GM19438 (cell line): Measurements from ENCODE around the gene AMMECR1.
A peak's percentile ranks its signal among the peaks of the same experiment; 100 is the strongest.
"Not testable (repeated sequence)": the region's sequence is repeated elsewhere in the genome, so short reads cannot be mapped to it uniquely, and the experiment has no call there.

Experiments
- ATAC-seq: cut with Tn5 transposase; IDR thresholded peaks from one replicate; pipeline ENCODE4 v1.9.1; 2021; ENCODE audit warnings: low read depth; ENCODE audit not compliant: unreplicated experiment

AMMECR1 gene

GRCh38 chrX:110173192-110174175 is 144.4 kb downstream of the AMMECR1 start:
- ATAC-seq = no peak

- ATAC-seq = peak; percentile 97
These were observed 145.7 kb downstream of the AMMECR1 start for GRCh38 chrX:110172215-110172614.

- no peak for ATAC-seq
These were observed 146.4 kb downstream of the AMMECR1 start for GRCh38 chrX:110171442-110171841.

DNA sequence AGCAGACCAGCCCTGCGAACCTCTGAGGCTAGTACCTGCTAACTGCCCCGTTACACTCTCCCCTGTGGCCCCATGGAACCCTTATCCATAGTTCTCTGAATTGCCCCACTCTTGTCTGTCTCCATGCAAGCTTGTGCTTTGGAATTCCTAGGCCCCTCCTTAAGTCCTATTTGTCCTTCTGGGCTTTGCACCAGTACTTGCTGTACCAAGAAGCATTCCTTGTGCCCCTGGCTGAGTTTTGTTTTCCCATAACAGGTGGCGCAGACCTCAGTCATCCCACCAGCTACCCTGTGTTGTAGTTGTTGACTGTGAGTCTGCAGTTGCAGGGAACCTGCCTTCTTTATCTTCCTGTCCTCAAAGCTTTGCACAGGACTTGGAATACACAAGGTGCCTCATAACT is 147.9 kb downstream of the AMMECR1 start:
- no peak for ATAC-seq

- no peak for ATAC-seq
These were observed 149.3 kb downstream of the AMMECR1 start for GRCh38 chrX:110168585-110168984.

- ATAC-seq = no peak
These were observed 149.9 kb downstream of the AMMECR1 start for GRCh38 chrX:110167952-110168451.

DNA sequence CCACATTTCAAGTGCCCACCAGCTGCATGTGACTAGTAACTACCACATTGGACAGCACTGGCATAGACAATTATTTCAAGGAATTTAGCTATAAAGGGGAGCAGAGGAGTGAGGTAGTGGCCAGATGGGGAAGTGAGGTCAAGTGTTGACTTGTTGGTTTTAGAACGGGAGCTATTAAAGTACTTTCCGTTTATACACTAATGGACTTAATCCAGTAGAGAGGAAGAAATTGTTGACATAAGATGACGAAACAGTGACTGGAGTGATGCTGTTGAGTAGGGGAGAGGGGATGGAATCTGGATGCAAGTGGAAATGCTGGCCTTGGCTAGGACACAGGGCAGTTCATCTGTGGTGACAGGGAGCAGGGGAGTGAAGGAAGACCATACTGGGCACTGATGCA is 154.4 kb downstream of the AMMECR1 start:
- no peak for ATAC-seq

- ATAC-seq = no peak
These were observed 155.0 kb downstream of the AMMECR1 start for GRCh38 chrX:110162867-110163266.

DNA sequence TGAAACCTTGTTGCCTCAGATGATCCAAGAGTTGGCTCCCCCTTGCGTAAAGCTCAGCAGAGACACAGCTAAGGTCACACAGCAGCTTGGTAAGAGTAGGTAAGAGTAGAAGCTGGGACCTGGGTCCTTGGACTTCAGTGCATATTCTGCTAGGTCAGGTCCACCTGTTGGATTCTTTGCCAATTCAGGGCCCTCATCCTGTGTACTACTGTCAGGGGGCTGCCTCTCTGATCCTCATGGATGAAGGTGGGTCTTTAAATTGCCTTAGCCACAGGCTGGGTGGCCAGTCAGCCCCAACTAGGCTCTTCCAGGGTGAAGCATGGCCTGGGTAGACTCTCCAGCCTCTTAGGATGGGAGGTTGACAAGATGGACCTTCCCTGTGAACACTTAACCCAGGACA is 155.8 kb downstream of the AMMECR1 start:
- no peak for ATAC-seq

- ATAC-seq = no peak
These were observed 156.6 kb downstream of the AMMECR1 start for GRCh38 chrX:110161361-110161686.

- no peak for ATAC-seq
These were observed 158.0 kb downstream of the AMMECR1 start for GRCh38 chrX:110159865-110160264.

DNA sequence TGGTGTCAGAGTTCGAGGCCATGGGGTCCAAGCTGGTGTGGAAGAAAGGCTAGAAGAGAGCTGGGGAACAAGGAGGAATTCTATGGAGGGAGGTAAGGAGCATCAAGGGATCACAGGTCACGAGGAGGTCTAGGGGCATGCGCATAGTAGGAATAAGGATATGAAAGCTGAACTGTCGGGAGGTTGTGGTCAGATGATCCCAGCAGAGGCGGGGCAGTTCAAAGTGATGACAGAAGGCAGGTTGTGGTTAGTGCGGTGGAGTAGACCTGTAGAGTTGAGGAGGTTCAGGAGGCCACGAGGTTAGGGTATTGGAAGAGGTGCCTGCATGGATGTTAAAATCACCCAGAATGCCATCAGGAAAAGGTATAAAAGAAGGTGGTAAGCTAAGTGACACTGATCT is 158.7 kb downstream of the AMMECR1 start:
- ATAC-seq = no peak

GRCh38 chrX:110157444-110157843 is 160.4 kb downstream of the AMMECR1 start:
- ATAC-seq = no peak

DNA sequence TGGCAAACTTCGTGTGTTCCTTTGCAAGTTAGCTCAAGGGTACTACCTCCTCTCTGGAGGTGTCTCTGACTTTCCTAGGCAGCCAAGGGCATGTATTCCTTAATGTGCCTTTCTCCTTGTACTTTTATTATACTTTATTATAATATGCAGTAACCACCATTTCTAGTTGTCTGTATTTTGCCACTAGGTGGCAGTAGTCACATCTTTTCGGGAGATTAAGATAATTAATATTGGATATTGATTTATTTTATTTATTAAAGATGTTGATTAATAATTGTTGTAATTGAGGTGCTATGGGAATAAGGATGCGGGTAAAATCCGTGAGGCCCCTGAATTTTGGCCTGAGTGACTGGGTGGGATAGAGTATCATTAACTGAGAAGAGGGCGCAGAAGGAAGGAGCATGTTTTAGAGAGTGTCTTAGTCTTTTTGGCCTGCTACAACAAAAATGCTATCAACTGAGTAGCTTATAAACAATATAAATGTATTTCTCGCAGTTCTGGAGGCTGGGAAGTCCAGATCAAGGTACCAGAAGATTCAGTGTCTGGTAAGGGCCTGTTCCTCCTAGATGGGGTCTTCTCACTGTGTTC is 161.6 kb downstream of the AMMECR1 start:
- no peak for ATAC-seq

- ATAC-seq = no peak
These were observed 162.1 kb downstream of the AMMECR1 start for GRCh38 chrX:110155759-110156158.

GRCh38 chrX:110154328-110154727 is 163.6 kb downstream of the AMMECR1 start:
- ATAC-seq = not testable (repeated sequence)

DNA sequence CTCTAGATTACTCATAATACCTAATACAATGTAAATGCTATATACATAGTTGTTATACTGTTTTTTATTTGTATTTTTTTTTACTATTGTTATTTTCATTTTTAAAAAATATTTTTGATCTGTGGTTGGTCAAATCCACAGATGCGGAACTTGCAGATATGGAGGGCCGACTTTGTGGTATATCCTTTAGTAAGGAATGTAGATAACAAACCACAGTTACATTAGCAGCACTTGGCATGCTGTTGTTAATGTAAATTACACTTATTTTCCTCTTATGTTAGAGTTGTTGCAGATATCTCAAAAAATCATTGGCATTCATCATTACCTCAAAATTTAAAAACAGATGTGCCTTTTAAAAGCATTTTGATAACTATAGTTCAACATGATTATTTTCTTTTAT is 164.0 kb downstream of the AMMECR1 start:
- no peak for ATAC-seq

GRCh38 chrX:110153244-110153643 is 164.6 kb downstream of the AMMECR1 start:
- ATAC-seq = no peak

DNA sequence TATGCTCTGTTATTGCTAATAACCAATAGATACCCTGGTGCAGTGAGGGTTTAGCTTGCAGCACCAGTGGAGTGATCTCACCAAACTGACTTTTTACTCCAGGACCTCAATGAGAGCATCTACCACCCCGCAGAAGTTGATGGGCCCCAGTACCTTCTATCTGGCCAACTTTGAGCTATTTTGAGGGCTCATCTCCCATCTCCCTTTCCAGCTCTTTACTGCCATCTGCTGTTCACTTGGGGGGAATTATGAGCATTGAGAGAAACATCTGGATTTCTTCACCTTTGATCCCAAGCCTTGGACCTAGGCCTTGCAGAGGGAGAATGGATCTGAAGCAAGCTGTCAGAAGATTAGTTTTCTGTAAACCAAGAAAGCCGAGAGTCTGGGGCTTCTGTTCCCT is 171.4 kb downstream of the AMMECR1 start:
- peak; percentile 78 for ATAC-seq

- ATAC-seq = peak; percentile 78
These were observed 172.0 kb downstream of the AMMECR1 start for GRCh38 chrX:110145854-110146253.

GRCh38 chrX:110145311-110145710 is 172.6 kb downstream of the AMMECR1 start:
- no peak for ATAC-seq
